Cerebellar nuclear complex (tissue), 1 donor: ENCODE results near the gene BLID.

Experiments used
- DNase-seq, 2 experiments: peaks; one replicate each; lab custom pipeline; 2025; lab: John Stamatoyannopoulos, UW

Gene BLID, protein sequence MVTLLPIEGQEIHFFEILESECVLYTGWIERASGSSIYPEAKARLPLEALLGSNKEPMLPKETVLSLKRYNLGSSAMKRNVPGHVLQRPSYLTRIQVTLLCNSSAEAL

DNA sequence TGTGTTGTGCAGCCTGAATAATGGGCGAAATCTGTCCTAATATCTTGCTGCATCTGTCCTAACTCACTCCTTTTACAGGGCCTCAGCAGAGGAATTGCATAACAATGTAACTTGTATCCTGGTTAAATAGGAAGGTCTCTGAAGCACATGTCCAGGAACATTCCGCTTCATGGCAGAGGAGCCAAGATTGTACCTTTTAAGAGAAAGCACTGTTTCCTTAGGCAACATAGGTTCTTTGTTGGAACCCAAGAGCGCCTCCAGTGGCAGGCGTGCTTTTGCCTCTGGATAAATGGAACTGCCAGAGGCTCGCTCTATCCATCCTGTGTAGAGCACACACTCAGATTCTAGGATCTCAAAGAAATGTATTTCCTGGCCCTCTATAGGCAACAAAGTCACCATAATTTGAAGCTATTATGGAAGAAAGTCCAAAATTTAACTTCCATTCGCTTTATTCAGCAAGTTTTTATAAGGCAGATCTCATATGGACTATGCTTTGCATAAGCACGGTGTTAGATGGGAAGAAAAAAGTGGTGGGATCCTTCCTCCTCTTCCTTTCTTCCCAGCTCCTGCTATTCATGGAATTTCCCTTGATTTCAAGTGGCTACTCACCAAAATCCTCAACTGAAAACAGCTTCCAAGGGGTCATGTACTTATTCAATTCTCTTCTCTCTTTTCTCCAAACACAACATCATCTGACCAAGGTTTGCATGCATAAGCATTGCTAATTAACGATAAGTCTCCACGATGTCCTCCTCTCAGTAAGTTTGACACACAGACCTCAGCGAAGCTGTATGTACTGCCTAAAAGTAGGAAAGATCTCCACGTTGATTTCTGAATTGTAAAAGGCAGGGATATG is at the start of gene BLID:
Gene BLID, minus strand, starts transcription at position 692 of the 856 bp plus-strand sequence. Its CDS starts 293 bp downstream, at position 399.
- DNase-seq = no peak

DNA sequence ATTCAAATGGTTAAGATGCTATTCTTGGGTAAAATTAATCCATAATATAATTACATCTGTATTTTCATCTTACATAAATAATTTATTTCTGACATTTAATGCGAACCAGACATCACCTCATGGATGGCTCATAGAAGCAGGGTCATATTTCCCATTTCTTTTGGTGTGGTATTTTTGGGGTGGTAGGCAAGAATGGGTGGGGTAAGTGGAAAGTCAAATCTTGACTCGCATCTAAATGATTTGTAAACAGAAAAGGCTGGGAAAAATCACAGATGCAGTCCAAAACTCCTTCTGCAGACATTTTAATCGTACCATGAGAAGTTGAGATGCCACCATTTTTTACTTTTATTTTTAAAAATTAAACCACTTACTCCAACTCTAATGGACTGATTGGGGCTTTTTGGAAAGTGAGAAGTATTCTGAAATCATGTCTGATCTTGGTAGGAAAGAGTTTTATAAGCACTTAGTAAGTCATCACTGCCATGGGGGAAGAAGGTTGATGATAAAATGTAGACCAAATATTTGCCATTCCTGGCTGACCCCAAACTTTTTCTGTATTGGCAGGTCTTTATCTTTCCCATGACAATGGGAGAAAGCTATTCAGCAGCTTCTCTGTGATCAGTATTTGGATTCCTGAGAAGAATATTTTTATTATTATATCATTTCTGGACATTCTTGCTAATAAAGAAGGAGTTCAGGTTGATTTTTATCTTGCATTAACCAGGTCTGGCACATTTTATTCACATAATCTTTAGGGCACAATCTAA is 47.2 kb upstream of the BLID start:
- DNase-seq = no peak

DNA sequence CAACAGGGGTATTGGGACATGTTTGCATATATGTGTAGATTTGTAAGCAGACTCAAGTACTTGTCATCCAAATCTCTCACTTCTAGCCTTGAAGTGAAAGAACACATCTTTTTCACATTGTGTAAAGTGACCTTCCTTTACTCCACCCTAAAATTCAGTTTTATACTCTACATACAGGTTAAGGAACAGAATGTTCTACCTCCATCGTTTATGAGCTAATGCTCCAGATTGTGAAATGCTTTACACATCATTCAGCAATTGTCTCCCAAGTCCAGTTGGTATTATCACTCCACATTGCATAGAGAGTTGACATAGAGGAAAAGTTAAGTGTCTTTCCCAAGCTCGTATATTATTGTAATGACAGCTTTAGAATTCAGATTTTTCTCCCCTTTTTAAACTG is 46.1 kb upstream of the BLID start:
- no peak for DNase-seq

DNA sequence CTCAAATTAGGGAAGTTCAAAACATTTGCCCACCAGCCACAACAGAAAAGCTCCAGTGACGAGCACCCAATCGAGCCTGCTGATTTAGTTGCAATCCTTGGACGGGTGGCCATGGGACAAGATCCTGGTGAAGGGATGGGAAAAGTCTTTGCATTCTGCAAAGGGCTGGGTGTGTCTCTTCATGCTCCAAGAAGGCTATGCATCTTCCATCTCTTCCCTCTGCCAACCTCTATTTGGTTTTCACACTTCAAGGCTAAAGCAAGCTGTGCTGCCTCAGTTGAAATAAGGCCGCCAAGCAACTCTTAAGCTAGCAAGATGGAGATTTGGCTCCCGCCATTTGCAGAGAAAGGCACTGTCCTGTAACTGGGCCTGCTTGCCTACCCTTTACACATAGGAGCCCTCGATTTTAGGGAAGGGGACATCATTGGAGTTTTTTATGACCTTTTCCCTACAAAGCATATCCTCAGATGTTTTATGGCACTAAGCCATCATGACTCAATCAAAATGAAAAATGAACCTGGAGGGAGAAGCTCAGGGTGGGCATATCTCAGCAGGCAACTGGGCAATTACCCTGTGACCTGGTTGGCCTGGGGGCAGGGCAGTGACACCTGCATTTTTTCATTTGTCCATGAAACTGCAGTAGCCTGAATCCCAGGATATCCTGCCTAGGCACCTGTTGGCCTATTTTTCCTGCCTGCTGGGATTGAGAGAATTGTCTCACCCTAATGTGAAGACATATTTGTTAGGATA is 45.0 kb upstream of the BLID start:
- no peak for DNase-seq

DNA sequence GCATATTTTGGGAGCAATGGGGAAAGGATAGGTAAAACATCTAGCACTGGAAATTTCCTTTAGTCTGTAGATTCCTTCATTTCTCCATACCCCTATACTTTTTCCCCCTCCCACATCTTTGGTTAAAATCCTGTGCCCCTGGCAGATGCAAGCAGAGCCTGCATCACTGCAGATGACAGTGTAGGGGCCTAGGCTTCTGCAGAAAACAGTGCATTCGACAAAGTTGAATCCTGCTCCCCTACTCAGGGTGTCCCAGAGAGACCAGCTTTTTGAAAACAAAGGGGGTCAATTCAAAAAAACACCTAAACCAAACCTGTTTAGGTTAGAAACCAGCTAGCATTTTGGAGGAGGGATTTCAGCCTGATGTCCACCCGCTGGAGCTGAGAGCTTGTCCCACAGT is 43.8 kb upstream of the BLID start:
- no peak for DNase-seq

DNA sequence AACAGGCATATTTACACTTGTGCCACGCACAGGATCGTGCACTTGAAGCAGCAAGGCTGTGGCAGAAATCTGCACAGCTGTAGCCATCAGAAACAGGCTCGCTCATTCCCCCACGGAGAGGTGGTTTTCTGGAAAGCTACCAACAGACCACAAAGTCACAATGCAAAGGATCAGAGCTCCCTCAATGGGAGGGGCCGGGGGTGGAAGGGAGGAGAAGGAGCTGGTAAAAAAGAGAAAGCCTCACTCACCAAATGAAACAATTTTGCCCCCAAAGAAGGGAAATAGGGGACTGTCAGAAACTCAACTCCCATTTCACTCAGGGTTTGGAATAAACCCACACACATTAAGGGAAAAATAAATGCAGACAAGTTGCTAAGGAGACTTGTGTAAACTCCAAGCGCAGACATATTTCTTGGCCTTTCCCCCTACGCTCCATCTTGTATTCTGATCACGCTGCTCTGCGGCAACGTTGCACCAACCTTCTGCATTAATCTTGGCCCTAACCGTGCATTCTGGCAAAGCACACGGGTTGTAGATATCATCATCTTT is 43.2 kb upstream of the BLID start:
- DNase-seq = no peak

DNA sequence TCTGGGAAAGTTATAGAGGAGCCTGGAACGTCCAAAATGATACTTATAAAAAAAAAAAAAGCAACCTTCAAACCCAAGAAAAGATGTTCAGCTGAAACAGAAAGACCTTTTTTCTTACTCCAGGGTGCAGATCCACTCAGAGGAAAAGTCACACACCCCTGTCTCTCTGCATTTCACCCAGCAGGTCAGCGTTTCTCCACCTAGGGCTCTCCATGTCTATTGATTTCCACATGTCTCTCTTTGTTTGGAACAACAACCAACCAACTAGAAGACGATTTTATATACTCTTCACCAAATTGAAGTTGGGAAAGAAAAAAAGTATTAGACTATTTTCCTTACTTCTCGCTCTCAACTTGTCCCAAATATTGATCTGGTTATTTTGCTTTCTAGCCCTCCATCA is 42.2 kb upstream of the BLID start:
- DNase-seq = no peak

DNA sequence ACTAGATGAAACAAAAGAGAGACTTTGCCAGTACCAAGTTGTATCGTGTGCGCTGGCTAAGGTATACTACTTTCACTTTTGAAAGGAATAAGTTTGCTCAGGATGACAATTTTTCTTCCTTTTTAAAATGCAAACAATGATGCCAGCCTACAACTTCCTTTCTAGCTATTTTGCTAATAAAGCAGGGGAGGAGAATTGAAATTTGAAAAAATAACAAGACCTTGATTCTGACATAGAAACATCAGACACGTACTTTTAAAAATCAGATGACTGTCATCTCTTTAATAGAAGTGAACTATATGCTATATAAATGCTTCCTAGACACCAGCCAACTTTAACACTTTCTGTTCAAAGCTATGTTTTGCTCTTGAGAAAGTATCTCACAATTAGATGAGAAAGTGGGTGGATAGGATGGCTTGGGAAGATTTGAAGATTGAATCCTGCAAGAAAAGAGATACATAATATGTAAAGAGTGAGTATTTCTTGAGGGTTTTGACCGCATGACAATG is 41.7 kb upstream of the BLID start:
- no peak for DNase-seq

DNA sequence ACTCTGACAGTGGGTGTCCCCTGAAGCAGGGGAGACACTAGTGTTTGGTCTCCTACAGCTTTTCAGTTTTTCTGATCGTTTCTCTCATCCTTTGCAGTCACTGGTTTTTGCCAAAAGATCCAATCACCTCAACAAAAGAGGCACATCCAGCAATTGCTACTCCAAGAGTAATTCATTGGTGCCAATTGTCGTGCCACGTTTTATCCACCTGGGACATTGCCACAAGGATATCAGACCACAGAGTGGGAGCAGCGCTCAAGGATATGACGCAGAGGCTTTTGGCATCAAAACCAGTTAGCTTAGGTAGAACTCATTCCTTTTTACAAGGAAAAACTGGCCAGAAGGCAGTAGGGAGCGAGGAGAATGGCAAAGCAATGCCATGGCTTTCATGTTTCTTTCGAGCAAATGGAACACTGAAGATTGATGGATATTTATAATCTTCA is 40.9 kb upstream of the BLID start:
- DNase-seq = no peak

DNA sequence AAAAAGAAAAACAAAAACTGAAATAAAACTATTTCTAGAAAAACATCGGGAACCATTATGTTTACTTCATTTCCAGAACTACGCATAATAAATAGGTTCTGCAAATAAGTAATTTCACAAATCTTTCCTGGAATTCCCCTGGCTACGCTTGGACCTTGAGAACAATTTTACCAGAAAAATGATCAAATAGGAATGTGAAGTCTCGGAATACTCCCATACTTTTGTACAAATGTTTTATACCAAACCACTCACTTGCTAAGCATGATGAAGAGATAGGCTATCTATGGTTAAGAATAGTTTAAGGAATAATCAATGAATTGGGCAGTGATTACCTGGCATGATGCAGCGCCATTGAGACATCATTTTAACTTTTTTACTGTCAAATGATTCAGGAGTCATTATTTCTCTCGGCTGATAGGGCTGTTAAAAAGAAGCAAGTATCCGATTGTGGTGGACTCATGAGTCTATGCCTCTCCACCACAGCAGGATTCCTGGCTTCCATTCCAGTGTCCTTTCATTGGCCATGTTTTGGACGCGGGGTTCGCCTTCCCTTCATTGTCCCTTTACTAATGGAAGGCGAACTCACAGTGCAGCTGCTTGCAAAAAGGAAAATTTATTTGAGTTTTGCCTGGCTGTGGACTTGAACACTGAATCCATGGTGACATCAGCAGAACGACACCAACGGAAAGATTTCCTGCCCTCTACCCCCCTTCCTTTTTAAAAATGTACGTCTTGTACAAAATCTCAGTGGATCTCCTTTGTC is 39.9 kb upstream of the BLID start:
- no peak for DNase-seq

DNA sequence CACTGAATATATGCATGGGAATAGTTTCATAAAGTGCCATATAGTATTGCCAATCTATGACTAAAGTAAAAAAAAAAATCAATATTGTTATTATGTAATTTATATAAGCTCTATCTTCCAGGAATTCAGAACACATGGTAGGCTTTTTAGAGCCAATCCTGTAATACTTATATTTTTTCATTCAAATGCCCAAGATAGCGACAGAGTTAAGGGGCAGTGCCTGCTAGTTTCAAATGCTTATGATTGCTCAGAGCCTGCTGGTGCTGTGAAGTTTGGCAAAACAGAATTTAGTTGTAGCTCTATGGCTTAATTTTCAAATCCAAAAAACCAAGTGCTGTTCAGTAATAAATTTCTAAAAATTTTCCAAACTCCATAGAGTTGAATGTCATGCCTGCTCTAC is 39.0 kb upstream of the BLID start:
- DNase-seq = no peak

DNA sequence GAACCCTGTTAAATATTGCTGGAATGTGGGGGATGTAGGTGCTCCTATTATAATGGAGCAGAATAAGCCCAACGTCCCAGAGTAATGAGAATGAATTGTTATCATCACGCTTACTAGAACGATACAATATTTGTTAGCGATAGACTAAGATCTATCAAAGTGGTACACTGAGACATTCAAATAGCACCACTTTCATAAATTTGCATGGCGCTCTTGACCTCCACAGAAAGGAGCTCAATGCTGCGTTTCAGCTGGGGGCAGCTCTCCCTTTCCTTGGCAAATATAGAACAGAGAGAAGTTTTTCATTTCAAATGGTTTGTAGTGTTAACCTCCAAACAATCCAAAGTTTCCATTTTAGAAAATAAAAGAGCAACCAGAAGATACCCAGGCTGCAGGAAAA is 38.2 kb upstream of the BLID start:
- DNase-seq = no peak

DNA sequence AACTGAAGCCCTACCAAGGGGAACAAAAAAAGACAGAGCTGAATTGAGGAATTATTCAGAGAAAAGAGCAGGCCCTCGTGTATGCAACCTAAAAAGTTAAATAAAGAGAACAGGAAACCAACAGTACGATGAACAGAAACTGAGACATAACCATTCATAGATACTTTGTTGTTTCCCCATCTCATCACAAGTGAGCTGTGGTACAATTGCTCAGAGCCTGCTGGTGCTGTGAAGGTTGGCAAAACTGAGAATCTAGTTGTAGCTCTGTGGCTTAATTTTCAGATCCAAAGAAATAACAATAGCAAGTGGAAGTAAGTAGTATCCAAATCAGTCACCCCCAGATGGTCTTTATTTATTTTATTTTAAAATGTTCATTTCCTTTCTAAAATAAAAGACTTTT is 37.7 kb upstream of the BLID start:
- DNase-seq = no peak

DNA sequence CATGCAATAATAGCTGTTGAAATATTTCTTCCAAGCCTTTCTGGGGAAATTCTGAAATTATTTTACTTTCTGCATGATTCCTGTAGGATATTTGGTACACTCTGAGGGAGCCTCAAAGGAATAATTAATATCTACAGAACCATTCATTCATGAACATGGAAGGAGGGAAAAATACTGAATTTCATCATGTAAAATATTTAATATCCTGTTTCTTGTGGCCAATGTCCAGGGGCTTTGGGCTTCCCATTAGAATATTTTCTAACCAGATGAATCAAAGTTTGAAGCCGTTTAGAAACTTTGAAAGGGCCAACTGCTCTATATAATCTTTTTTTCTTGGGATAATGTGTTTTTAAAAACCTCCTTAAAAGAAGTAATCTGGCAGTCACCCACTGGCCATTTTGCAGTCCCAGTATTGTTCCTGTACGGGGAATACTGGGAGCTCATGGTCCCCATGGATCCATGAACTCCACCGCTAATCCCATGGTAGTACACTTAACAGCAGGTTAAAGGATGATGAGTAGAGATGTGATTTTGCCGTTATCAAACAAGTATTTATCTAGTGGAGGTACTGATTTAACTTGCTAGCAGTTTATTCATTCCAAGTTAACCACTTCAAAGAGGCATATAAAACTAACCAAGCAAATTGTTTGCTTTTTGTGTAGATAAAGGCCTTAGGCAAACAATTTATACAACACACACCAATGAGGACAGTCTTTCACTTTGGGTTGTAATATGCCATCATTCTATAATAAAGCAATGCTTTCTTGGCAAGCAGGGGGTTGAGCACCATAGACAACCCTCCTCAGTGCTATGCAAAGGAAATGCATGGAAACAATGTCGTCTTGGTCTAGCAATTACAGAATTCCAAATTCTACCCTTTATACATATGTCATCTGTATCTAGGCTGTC is 34.5 kb upstream of the BLID start:
- DNase-seq = no peak

DNA sequence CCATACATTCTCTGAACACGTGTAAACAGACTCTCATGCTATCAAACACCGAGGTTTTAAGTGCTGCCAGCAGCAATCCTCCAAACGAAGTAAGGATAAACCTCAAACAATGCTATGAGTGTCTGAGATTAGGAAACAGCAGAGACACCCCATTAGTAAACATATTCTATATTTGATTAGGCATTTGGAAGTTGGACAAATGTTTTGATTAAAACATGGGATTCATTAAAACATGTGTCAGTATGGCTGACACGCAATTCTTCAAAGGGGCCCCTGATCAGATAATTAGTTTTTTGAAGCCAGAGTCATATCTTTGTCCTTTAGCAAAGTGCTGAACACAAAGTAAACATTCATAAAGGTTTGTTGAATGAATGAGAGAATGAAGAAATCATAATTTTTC is 33.2 kb upstream of the BLID start:
- no peak for DNase-seq

DNA sequence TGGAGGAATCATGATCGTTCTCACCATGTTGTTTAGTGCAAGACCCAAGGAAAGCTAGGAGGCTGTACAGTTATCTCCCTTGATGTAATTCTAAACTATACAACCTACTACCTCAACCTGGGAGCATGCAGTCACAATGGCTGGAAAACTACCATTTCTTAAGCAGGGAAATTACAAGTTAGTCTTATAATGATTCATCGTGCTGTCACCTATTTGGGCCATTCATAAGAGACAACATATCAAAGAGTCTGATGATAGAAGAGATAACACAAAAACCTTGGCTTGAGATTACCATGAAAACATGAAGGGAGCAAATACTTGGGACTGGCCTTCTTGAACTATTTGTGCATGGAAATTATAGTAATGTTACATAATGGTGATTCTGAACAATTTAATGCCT is 30.5 kb upstream of the BLID start:
- no peak for DNase-seq

DNA sequence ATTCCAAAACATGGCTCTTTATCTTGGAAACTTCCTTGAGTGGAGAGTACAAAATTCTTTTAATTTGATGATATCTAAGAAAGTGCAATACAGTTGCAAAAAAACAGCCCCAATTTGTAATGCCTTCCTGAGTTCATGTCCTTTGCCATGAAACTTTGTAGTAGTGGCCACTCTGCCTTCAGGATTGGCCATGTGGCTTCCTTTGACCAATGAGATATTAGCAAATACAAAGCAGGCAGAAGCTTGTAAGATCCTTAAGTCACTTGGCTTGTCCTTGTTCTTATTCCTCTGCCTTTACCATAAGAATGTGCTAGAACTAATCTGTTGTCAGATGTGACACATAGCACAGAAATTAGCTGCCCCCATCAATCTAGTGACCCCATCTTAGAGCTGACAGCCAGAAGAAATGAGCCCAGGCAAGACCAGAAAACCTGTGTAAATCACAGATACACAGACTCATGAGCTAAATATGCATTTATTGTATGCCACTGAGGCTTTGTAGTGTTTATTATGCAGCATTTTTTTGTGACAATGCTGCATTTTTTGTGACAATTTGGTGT is 29.8 kb upstream of the BLID start:
- DNase-seq = no peak

DNA sequence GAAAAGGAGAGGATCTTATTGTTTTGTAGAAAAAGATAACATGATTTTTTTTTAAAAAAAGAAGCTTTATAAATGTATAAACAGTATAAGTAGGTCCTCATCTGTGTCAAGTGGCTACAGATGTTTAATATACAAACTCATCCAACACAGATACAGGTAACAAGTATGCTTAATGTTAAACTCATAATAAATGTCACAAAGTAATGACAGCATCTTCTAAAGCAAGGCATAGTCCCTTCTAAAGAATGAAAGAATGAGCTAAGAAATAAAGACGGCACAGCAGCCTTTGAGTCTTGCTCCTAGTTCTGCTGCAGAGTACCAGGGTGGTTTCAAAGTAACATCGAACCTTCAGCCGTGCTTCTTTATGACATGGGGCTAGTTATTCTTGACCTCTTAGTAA is 28.7 kb upstream of the BLID start:
- no peak for DNase-seq

DNA sequence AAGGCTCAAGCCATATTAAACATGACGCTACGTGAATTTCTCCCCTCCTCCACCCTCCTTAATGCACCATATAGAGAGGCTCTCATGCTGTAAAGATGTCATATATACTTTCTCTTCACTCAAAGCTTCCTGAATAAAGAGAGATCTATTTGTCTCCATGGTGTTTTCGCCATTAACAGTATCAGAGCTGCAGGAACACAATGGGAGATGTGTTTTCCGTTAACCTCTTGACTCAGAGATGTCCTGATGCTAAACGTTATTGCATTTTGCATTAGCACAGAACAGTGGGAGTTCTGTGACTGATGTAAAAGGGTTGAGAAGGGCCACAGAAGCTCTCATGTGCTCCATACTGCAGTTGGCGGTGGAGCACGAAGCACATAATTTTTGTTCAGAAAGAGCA is 25.7 kb upstream of the BLID start:
- no peak for DNase-seq

DNA sequence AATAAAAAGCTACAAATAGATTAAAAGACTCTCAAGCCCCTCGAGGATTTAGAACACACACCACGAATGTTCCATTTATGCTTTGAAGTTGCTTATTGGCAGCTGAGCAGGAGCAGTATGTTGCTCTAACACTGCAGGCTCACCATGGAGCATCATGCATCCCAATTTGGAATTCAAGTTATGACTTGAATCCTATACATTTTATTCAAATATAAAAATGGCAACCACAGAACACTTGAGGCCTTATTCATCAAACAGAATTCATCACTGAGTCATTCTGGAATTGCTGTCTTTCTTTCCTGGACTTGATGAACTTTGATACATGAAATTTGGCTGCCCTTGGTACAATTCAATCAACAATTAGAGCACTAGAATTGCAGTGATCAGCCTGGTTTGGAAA is 24.5 kb upstream of the BLID start:
- DNase-seq = no peak
